Colonic mucosa (tissue), 4 donors: ENCODE data around the gene SMCO2. TPM values are rescaled to one million over a fixed set of nuclear protein-coding genes. Genes with fewer than 3 reads are reported as not detected.

Source experiments
- DNase-seq: peaks from one replicate; pipeline ENCODE4 v3.0.0-alpha.2; 2020
- H3K27ac ChIP-seq: fragments of 200-600 bp; one replicate; pipeline ENCODE4 v1.8.0; 2021
- H3K27me3 ChIP-seq: fragments of 200-600 bp; one replicate; pipeline ENCODE4 v1.8.0; 2021
- H3K36me3 ChIP-seq: fragments of 200-600 bp; one replicate; pipeline ENCODE4 v1.8.0; 2021
- H3K4me1 ChIP-seq: fragments of 200-600 bp; one replicate; pipeline ENCODE4 v1.8.0; 2021; ENCODE audit warnings: mild to moderate bottlenecking
- H3K4me3 ChIP-seq: fragments of 200-600 bp; one replicate; pipeline ENCODE4 v1.8.0; 2021
- H3K9ac ChIP-seq, 2 donors: one replicate each; pipeline ENCODE4 v1.7.0; 2013; ENCODE audit warnings: control low read depth in 2 of 2, low read depth in 2 of 2, low read length in 2 of 2
- H3K9me3 ChIP-seq: fragments of 200-600 bp; one replicate; pipeline ENCODE4 v1.8.0; 2021
- CTCF ChIP-seq: fragments of 200-600 bp; IDR thresholded peaks from one replicate; pipeline ENCODE4 v1.8.0; 2022; ENCODE audit warnings: antibody characterized with exemption, mild to moderate bottlenecking
- intact Hi-C: fragments of 100-400 bp; cut with DNase I; formaldehyde crosslinking; loops from one replicate; pipeline ENCODE4 v1.14.1; 2022
- total RNA-seq, 2 donors: library from RNA; stranded (reverse); fragmentation: NEBNext Ultra II Directional in 1 of 2; extraction: Animal tissue kit (Norgen Biotek cat#: 25700) in 1 of 2; gene quantifications; one replicate each; pipeline ENCODE4 v1.2.1, GENCODE V29; 2021
- donor health status: healthy.
- donor health status: DM: no; HTN: no; CAD: no.
- donor health status: DM: no; HTN: no; CAD: no.

SMCO2 gene
- total RNA-seq, 2 donors from 2014 or later: 0.21 TPM; not detected in 1

DNA sequence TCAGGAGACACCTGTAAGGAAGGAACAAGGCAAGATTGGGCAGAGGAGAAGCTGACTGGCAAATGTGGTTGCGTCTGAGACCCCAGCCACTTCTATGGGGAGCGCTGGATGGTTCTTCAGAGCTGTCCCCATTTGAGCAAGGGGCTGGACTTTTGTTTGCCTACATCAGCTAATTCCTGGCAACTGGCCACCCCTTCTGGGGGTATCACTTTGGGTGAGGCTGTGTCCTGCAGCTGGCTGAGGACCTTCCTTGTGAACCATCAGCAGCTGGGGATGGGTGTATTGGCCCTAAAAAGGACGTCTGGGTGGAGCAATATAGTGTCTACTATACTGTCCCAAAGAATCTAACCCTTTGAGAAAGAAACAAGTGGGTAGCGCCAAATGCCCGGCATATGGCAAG is 101.1 kb downstream of the SMCO2 start:
- no peak for TF ChIP-seq CTCF
- no peak overlapping the region for H3K9ac ChIP-seq
- H3K27me3 ChIP-seq: no peaks in the 10 kb centered on the region
- no peak overlapping the region for H3K27ac ChIP-seq
- H3K4me1 ChIP-seq: peaks cover 5% of the 10 kb centered on the region
- intact Hi-C loops: no loop called here
- no peaks in the 10 kb centered on the region for H3K9me3 ChIP-seq
- H3K4me3 ChIP-seq: no peak overlapping the region
- no peaks in the 10 kb centered on the region for H3K36me3 ChIP-seq
- no peak for DNase-seq

DNA sequence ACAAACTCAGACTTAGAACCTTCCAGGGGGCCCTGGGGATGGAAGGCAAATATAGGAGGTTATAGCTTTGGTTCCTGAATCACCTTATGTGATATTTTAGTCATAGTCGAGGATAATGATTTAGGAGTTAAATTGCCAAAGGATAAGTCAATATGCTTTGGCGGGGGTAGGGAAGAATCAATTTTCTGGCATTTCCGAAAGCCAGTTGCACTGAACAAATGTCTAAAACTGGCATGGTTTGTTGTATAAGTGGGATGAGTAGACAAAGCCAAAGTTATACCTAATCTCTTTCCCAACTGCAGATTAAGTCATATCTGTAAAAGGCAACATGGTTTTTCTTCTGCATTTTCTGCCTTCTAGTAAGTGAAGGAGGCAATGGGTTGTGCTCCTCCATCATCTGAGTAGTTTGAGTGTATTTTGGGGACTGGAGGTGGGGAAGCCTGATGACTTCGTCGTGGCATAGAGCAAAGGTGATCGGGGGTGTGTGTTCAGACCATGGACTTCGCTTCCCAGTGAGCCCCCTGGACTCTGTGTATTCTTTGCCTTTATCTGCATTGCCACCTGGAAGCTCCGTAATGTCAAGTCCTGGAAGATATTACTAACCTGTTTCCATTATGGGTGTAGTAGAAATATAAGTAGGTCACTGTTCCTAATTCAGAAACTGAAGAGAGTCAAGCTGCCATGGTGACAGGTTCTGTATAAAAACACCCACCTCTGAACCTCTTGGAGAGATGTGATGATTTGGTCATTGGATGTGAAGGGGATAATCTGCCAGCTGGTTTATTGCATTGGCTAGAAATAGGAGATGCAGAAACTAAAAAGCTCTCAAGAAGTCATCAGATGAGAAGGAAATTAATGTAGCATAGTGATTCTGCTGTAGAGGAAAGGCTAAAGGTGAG is 102.0 kb downstream of the SMCO2 start:
- intact Hi-C loops: no loop called here
- no peaks in the 10 kb centered on the region for H3K27me3 ChIP-seq
- no peaks in the 10 kb centered on the region for H3K36me3 ChIP-seq
- DNase-seq: no peak
- H3K4me1 ChIP-seq: peaks cover 5% of the 10 kb centered on the region
- no peak overlapping the region for H3K27ac ChIP-seq
- H3K4me3 ChIP-seq: no peak overlapping the region
- no peak overlapping the region for H3K9ac ChIP-seq
- no peaks in the 10 kb centered on the region for H3K9me3 ChIP-seq
- no peak for TF ChIP-seq CTCF

- no peak for DNase-seq
- intact Hi-C loops: no loop called here
- H3K4me3 ChIP-seq: no peak overlapping the region
- no peaks in the 10 kb centered on the region for H3K36me3 ChIP-seq
- H3K9ac ChIP-seq: peak overlapping the region in 1 of 2 donors; percentile 29
- peaks cover 5% of the 10 kb centered on the region for H3K4me1 ChIP-seq
- no peak overlapping the region for H3K27ac ChIP-seq
- H3K27me3 ChIP-seq: no peaks in the 10 kb centered on the region
- no peaks in the 10 kb centered on the region for H3K9me3 ChIP-seq
- no peak for TF ChIP-seq CTCF
Observed at GRCh38 chr12:27549236-27549800, 102.8 kb downstream of the SMCO2 start.

- peak; percentile 78 for DNase-seq
- intact Hi-C loops: no loop called here
- no peaks in the 10 kb centered on the region for H3K27me3 ChIP-seq
- H3K9me3 ChIP-seq: no peaks in the 10 kb centered on the region
- no peak overlapping the region for H3K4me3 ChIP-seq
- TF ChIP-seq CTCF: no peak
- H3K4me1 ChIP-seq: peaks cover 5% of the 10 kb centered on the region
- peak overlapping the region in 1 of 2 donors; percentile 29 for H3K9ac ChIP-seq
- no peaks in the 10 kb centered on the region for H3K36me3 ChIP-seq
- H3K27ac ChIP-seq: no peak overlapping the region
Observed at GRCh38 chr12:27549801-27550652, 103.5 kb downstream of the SMCO2 start.

GRCh38 chr12:27550653-27550975 is 104.1 kb downstream of the SMCO2 start:
- Histone ChIP-seq H3K9me3 (no peaks in the 10 kb centered on the region), H3K4me1 (peaks cover 5% of the 10 kb centered on the region), H3K4me3 (no peak overlapping the region), H3K36me3 (no peaks in the 10 kb centered on the region), H3K27me3 (no peaks in the 10 kb centered on the region), H3K27ac (no peak overlapping the region), H3K9ac (no peak overlapping the region)
- DNase-seq: no peak
- intact Hi-C loops: no loop called here
- TF ChIP-seq CTCF: no peak
